Measurements from ENCODE around the gene TMEM132D. TPM values are rescaled to one million over a fixed set of nuclear protein-coding genes. Genes with fewer than 3 reads are reported as not detected.

Gene TMEM132D
- total RNA-seq, 4 donors from 2014 or later, result 0.17 TPM; not detected in 3

DNA sequence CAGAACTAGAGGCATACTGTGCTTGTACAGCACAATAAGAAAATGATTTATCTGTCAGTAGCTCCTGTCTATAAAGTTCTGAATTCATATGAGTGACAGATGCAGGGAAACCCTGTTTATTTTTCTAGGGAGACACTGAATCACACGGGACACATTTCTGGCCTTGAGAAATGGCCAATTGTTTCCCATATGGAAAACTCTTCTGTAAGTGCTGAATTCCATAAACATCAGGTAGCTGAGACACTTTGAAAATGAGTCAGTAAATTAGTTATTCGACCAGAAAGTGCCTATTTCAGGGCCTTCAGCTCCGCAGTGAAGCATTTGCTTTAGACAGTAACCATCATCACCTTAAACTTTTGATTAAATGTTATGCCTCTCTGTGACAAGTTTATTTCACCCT, 184.4 kb downstream of the TMEM132D start:
- no peaks in the 10 kb centered on the region for H3K36me3 ChIP-seq
- peaks cover 0 to 19% (median 0%) of the 10 kb centered on the region in 4 donors for H3K27me3 ChIP-seq
- no peaks in the 10 kb centered on the region for H3K4me1 ChIP-seq
- intact Hi-C loops (cut with DNase I), result no loop called here
- no peak overlapping the region for H3K4me3 ChIP-seq
- peak; percentile 34 for DNase-seq (ENCODE audit: extremely low spot score)
- H3K9me3 ChIP-seq, result no peaks in the 10 kb centered on the region
- H3K27ac ChIP-seq (replicated peaks in 1 of 4), result no peak overlapping the region
- 27% methylated on average over 3 of the region's 3 CpGs for WGBS
- TF ChIP-seq POLR2AphosphoS5 (IDR thresholded peaks at IDR 0.05) (no peak), EP300 (IDR thresholded peaks at IDR 0.05) (no peak), POLR2A (IDR thresholded peaks at IDR 0.05; ENCODE audit: low read depth) (no peak)
- TF ChIP-seq, protein P1, sequence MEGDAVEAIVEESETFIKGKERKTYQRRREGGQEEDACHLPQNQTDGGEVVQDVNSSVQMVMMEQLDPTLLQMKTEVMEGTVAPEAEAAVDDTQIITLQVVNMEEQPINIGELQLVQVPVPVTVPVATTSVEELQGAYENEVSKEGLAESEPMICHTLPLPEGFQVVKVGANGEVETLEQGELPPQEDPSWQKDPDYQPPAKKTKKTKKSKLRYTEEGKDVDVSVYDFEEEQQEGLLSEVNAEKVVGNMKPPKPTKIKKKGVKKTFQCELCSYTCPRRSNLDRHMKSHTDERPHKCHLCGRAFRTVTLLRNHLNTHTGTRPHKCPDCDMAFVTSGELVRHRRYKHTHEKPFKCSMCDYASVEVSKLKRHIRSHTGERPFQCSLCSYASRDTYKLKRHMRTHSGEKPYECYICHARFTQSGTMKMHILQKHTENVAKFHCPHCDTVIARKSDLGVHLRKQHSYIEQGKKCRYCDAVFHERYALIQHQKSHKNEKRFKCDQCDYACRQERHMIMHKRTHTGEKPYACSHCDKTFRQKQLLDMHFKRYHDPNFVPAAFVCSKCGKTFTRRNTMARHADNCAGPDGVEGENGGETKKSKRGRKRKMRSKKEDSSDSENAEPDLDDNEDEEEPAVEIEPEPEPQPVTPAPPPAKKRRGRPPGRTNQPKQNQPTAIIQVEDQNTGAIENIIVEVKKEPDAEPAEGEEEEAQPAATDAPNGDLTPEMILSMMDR (IDR thresholded peaks at IDR 0.05), result no peak

DNA sequence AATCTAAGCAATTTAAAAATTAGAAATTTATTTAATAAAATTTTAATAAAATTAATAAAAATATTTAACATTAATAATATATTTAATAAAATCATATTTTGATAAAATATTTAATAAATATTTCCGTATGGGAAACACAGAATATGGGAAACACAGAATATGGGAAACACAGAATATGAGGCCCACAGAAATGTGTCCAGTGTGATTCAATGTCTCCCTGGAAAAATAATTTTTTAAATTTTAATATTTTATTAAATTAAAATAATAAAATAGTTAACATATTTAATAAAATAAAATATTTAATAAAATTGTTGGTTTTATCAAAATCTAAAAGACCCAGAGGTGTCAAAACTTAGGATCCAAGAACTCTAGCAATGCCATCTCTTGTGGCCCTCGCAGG, 186.4 kb downstream of the TMEM132D start:
- DNase-seq (ENCODE audit: extremely low spot score), result no peak
- no peaks in the 10 kb centered on the region for H3K36me3 ChIP-seq
- H3K27me3 ChIP-seq, result peaks cover 0 to 13% (median 0%) of the 10 kb centered on the region in 4 donors
- WGBS, result 81% methylated on average over 2 of the region's 2 CpGs
- H3K4me3 ChIP-seq, result no peak overlapping the region
- H3K27ac ChIP-seq (replicated peaks in 1 of 4), result no peak overlapping the region
- TF ChIP-seq POLR2AphosphoS5 (IDR thresholded peaks at IDR 0.05), result no peak
- no peak for TF ChIP-seq POLR2A (IDR thresholded peaks at IDR 0.05; ENCODE audit: low read depth)
- TF ChIP-seq, protein P1 (IDR thresholded peaks at IDR 0.05), result no peak
- no peak for TF ChIP-seq EP300 (IDR thresholded peaks at IDR 0.05)
- H3K9me3 ChIP-seq, result peaks cover 0 to 7% (median 0%) of the 10 kb centered on the region in 4 donors
- no peaks in the 10 kb centered on the region for H3K4me1 ChIP-seq
- intact Hi-C loops (cut with DNase I), result no loop called here

DNA sequence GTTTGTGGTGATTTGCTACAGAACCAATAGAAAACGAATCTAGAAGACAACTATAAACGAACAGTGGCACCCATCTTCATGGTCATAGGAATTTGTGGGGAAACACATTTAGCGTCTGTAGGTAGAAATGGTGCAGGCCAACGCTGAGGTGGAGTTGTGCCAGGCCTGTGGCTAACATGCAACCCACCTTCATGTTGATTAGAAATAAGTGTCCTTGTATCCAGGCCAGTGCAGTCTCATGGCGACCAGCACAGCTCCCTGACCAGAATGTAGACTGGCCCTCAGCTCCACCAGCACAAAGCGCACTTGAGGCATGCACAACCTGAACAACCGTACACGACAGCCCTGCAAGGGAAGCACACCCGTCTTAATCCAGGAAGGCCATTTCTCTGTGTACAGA, 187.0 kb downstream of the TMEM132D start:
- Histone ChIP-seq H3K4me3 (no peak overlapping the region), H3K27ac (replicated peaks in 1 of 4) (no peak overlapping the region), H3K36me3 (no peaks in the 10 kb centered on the region), H3K27me3 (peaks cover 0 to 13% (median 0%) of the 10 kb centered on the region in 4 donors), H3K4me1 (no peaks in the 10 kb centered on the region), H3K9me3 (peaks cover 0 to 7% (median 0%) of the 10 kb centered on the region in 4 donors)
- TF ChIP-seq EP300 (IDR thresholded peaks at IDR 0.05) (no peak), POLR2AphosphoS5 (IDR thresholded peaks at IDR 0.05) (no peak), POLR2A (IDR thresholded peaks at IDR 0.05; ENCODE audit: low read depth) (no peak)
- TF ChIP-seq, protein P1 (IDR thresholded peaks at IDR 0.05), result no peak
- intact Hi-C loops (cut with DNase I), result no loop called here
- DNase-seq (ENCODE audit: extremely low spot score), result peak; percentile 86
- 87% methylated on average over 9 of the region's 9 CpGs for WGBS

DNA sequence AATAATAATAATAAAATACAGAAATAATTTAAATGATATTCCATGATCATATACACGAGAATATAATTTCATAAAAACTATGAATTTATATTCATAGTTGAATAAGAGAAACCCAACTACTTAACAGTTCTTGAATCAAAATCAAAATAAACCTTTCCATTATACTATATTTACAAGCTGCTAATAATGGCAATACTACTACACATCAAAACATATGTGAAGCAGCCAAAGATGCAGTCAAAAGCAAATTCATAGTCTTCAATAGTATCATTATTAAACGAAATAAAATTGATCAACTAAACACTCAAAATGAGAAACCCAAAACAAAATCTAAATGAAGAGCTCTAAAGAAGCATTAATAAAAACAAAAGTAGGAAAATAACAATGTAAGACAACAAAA, 197.1 kb downstream of the TMEM132D start:
- Histone ChIP-seq H3K4me1 (no peaks in the 10 kb centered on the region), H3K9me3 (peaks cover 0 to 31% (median 24%) of the 10 kb centered on the region in 4 donors), H3K27me3 (peaks cover 0 to 16% (median 0%) of the 10 kb centered on the region in 4 donors), H3K27ac (replicated peaks in 1 of 4) (no peak overlapping the region), H3K4me3 (no peak overlapping the region), H3K36me3 (no peaks in the 10 kb centered on the region)
- DNase-seq (ENCODE audit: extremely low spot score), result no peak
- intact Hi-C loops (cut with DNase I), result no loop called here
- no peak for TF ChIP-seq POLR2A (IDR thresholded peaks at IDR 0.05; ENCODE audit: low read depth)
- TF ChIP-seq POLR2AphosphoS5 (IDR thresholded peaks at IDR 0.05), result no peak
- no peak for TF ChIP-seq EP300 (IDR thresholded peaks at IDR 0.05)
- TF ChIP-seq, protein P1 (IDR thresholded peaks at IDR 0.05), result no peak
- 76% methylated on average over 2 of the region's 2 CpGs for WGBS
